ENCODE results near the gene SLC38A8.

Gene SLC38A8

DNA sequence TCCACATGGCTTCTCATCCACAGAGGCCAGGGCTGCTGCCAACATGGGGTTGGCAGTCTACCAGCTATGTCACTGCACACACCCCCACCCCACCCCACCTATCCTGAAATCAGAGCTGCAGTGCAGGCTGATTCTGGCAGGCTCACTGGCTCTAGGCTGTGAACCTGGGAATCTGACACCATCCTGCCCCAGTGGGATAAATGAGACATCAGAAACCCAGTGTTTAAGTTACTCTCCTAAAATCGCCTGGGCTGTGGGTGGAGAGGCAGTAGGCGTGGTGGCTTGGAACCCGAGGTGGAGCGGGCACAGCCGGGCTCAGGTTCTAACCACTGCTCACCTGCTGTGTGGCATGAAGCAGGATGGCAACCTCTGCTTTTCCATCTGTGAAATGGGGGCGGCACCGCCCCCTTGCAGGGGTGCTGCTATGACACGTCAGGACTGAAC is 5.6 kb downstream of the SLC38A8 start:
- TF ChIP-seq TAF1 (IDR thresholded peaks at IDR 0.05; ENCODE audit: borderline replicate concordance, low read depth, low read length) (no peak), POLR2AphosphoS5 (IDR thresholded peaks at IDR 0.05; ENCODE audit: low read depth, low read length) (no peak), POLR2A (IDR thresholded peaks at IDR 0.05; ENCODE audit: low read depth, low read length) (no peak)
- DNase-seq (ENCODE audit: insufficient read length) (no peak), FAIRE-seq (no peak)

DNA sequence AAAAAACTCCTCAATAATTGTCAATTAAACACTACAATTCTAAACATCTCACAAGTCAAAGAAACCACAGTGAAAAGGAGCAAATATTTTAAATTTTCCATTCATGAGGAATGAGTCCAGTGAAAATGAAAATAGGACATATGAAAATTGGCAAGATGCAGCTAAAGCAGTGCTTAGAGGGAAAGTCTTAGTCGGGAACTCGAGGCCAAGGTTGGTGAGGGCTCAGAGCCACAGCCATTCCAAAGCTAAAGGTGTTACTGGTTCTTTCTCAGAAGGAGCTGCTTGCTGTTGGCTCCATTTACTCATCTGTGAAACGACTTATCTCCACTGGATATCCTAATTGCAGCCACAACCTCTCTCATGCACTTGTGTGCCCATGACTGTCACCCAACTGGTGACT is 6.5 kb downstream of the SLC38A8 start:
- no peak for FAIRE-seq
- DNase-seq (ENCODE audit: insufficient read length) = no peak
- TF ChIP-seq TAF1 (IDR thresholded peaks at IDR 0.05; ENCODE audit: borderline replicate concordance, low read depth, low read length) (no peak), POLR2AphosphoS5 (IDR thresholded peaks at IDR 0.05; ENCODE audit: low read depth, low read length) (no peak), POLR2A (IDR thresholded peaks at IDR 0.05; ENCODE audit: low read depth, low read length) (no peak)

DNA sequence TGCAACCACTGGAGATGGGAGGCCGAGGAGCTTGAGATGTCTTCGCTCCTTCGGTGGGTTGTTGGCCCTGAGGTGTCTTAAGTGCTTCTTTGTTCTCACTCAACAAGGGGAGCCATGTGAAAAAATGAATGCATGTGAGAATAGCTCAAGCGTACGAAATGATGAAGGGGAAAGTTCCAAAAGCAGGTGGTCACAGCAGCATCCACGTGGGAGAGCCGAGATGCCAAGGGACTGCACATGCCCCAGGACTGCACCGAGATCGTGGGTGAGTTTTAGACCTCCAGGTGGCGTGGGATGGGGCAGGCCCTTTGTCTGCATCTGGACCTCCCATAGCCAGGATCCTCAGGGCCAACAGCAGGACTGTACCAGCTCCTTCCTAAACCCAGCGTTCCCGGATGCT is 8.1 kb downstream of the SLC38A8 start:
- no peak for DNase-seq (ENCODE audit: insufficient read length)
- no peak for FAIRE-seq
- no peak for TF ChIP-seq POLR2A (IDR thresholded peaks at IDR 0.05; ENCODE audit: low read depth, low read length)
- TF ChIP-seq TAF1 (IDR thresholded peaks at IDR 0.05; ENCODE audit: borderline replicate concordance, low read depth, low read length) = no peak
- no peak for TF ChIP-seq POLR2AphosphoS5 (IDR thresholded peaks at IDR 0.05; ENCODE audit: low read depth, low read length)

DNA sequence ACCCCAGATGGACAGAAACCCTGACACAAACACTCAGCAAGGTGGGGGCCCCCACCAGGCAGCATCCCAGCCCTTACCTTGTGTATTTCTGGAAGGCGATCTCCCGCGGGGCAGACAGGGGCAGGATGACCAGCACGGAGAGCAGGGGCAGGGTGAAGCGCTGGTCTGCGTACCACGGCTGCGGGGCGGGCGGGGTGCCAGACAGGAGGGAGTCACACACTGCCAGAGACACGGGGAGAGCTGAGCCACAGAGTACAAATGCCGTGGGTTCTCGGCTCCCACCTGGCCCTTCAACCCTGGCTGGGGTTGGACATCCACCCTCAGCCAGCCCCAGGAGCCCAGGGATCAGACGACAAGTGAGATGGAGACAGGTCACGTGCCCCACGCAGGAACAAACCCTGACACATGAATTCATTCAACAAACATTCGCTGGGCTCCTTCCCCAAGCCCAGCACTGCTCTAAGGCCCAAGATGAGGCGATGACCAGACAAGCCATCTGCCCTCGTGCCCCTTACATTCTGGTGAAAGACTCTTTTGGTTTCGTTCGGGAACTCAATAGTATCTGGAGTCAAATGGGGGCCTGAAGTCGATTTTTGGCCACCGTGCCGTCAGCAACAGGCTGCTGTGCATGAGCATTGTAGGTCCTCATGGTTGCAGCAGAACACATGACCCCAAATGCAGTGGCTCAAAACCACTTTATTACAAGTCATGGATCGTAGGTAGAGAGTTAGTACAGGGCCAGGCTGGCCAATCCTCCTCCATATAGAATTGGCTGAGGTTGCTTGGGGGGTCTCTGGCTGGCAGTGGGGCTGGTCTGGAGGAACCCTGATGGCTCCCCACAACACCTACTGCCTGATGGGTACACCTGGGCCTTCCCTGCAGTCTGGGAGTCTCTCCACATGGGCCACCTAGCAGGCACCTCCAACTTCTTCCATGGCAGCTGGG is 9.1 kb downstream of the SLC38A8 start:
- DNase-seq (ENCODE audit: insufficient read length) = no peak
- no peak for FAIRE-seq
- TF ChIP-seq POLR2A (IDR thresholded peaks at IDR 0.05; ENCODE audit: low read depth, low read length) (no peak), TAF1 (IDR thresholded peaks at IDR 0.05; ENCODE audit: borderline replicate concordance, low read depth, low read length) (no peak), POLR2AphosphoS5 (IDR thresholded peaks at IDR 0.05; ENCODE audit: low read depth, low read length) (no peak)

DNA sequence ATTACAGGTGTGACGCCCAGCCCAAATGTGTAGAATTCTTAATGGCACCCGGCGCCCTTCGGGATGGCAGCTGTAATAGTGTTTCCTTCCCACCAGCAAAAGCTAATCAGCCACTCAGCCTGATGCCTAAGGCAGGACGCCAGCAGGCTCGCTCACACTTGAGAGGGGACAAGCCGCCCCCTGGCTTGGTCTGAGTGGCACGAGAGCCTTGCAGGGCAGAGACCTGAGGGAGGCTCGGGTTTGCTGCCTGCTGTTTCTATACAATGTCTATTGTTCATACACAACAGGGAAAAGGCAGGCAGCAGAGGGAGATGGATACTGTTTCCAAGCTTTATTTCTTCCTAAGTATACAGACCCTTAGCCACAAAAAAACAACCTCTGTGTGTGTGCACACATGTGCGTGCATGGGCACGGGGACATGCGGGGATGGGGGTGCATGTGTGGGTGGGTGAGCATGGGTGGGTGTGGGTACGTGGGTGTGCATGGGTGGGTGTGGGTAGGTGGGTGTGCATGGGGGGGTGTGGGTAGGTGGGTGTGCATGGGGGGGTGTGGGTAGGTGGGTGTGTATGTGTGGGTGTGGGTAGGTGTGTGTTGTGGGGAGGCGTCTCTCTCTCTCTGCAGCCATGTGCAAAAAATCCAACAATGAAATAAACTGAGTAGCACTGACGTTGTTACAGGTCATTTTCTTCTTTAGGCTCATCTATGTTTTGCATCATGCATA is 10.0 kb downstream of the SLC38A8 start:
- DNase-seq (ENCODE audit: insufficient read length) = no peak
- no peak for FAIRE-seq
- TF ChIP-seq TAF1 (IDR thresholded peaks at IDR 0.05; ENCODE audit: borderline replicate concordance, low read depth, low read length) (no peak), POLR2AphosphoS5 (IDR thresholded peaks at IDR 0.05; ENCODE audit: low read depth, low read length) (no peak), POLR2A (IDR thresholded peaks at IDR 0.05; ENCODE audit: low read depth, low read length) (no peak)

DNA sequence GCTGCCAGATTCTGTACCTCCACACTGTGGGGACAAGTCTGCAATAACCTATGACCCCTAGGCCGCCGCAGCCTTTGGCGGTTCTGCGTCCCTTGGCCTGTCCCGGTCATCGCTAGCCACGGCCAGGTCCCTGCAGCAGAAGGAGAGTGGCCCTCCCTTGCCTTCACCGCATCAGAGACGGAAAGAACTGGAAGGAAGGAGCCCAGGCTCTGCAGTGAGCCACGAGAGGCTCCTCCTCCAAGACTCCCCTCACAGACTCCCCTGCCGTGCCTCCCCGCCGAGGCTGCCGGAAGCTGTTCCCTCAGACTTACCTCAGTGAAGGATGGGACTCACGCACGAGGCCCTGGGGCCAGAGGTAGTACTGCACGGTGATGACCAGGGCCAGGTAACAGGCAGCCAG is 11.0 kb downstream of the SLC38A8 start:
- no peak for FAIRE-seq
- no peak for DNase-seq (ENCODE audit: insufficient read length)
- TF ChIP-seq POLR2A (IDR thresholded peaks at IDR 0.05; ENCODE audit: low read depth, low read length) = no peak

DNA sequence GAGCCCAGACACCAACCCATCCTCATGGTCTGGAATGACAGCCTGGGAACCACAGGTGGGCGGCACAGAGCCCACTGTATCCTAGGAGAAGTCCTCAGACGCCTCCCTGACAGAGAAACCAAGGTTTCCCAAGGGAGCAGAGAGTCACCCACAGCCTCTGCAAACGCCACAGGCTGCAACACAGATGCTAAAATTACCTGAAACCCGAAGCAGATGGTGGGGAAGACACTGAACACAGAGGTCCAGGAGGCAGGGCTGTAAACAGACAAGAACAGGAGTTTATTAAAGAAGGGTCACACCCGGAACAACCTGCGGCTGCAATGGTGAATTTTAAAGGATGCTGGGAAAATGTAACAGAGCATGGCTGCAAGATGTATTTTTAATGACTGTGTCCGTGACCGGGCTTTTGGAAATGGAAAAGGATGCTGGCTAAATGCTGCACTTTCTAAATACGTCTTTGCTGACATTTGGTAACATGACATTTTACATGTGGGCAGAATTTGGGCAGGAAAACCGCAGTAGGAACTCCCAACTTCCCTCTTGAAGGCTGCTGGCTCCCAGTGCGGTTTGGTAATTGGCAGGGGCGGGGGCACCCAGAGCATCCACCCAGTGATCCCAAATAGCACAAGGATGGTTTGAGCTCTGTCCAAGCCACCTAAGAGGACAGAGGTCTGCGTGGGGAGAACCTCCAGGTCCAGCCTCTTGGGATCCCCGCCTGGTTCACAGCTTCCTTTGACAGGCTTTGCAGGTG is 13.1 kb downstream of the SLC38A8 start:
- no peak for DNase-seq (ENCODE audit: insufficient read length)
- TF ChIP-seq POLR2A (IDR thresholded peaks at IDR 0.05; ENCODE audit: low read depth, low read length) (no peak), POLR2AphosphoS5 (IDR thresholded peaks at IDR 0.05; ENCODE audit: low read depth, low read length) (no peak), TAF1 (IDR thresholded peaks at IDR 0.05; ENCODE audit: borderline replicate concordance, low read depth, low read length) (no peak)
- FAIRE-seq = no peak

DNA sequence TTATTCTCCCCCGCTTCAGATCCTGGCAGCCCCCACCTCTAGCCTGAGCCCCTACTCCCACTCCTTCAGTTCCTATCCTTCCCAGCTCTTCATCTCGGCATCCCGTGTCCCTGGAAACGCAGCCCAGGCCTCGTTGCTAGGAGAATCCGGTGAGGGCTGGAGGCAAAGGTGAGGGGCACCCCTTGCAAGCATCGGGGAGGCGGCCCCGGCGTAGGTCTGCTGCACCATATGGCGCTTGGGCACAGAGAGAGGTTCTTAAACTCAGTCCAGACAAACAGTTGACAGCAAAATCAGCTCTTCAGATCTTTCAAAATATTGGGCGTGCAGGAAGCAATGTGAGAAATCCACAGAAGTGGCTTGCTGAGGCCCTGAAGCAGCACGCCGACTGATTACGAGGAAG is 15.0 kb downstream of the SLC38A8 start:
- TF ChIP-seq TAF1 (IDR thresholded peaks at IDR 0.05; ENCODE audit: borderline replicate concordance, low read depth, low read length) (no peak), POLR2A (IDR thresholded peaks at IDR 0.05; ENCODE audit: low read depth, low read length) (no peak), POLR2AphosphoS5 (IDR thresholded peaks at IDR 0.05; ENCODE audit: low read depth, low read length) (no peak)
- DNase-seq (ENCODE audit: insufficient read length) (no peak), FAIRE-seq (no peak)

DNA sequence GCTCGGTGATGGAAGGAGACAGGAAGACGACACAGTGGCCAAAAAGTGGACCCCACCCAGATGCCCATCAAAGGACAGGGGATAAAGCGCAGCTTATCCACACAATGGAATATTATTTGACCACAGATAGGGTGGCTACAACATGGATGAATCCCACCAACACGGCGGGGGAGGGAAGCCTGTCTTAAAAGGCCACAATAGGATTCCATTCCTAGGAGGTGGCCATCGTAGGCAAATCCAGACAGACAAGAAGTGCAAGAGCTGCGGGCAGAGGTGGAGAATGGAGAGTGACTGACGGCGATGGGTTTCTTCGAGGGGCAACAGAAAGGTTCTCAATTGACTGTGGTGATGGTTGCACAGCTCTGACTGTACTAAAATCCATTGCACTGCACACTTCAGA is 16.0 kb downstream of the SLC38A8 start:
- FAIRE-seq (no peak), DNase-seq (ENCODE audit: insufficient read length) (no peak)
- no peak for TF ChIP-seq TAF1 (IDR thresholded peaks at IDR 0.05; ENCODE audit: borderline replicate concordance, low read depth, low read length)
- no peak for TF ChIP-seq POLR2A (IDR thresholded peaks at IDR 0.05; ENCODE audit: low read depth, low read length)
- no peak for TF ChIP-seq POLR2AphosphoS5 (IDR thresholded peaks at IDR 0.05; ENCODE audit: low read depth, low read length)

DNA sequence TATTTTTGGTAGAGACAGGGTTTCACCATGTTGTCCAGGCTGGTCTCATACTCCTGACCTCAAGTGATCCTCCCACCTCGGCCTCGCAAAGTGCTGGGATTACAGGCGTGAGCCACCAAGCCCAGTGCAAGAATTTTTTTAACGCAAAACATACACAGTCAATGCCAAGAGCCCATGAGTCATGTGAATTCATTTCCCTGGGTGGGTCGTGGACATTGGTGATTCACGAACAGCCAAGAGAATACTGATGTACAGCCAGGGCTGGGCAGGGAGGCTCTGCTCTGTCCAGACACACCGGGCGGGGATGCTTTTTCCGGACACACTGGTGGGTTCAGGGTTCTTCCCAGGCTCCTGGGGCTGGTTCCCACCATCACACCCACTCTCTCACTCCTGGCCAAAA is 17.7 kb downstream of the SLC38A8 start:
- no peak for FAIRE-seq
- TF ChIP-seq POLR2AphosphoS5 (IDR thresholded peaks at IDR 0.05; ENCODE audit: low read depth, low read length) = no peak
- TF ChIP-seq TAF1 (IDR thresholded peaks at IDR 0.05; ENCODE audit: borderline replicate concordance, low read depth, low read length) = no peak
- TF ChIP-seq POLR2A (IDR thresholded peaks at IDR 0.05; ENCODE audit: low read depth, low read length) = no peak
- no peak for DNase-seq (ENCODE audit: insufficient read length)

DNA sequence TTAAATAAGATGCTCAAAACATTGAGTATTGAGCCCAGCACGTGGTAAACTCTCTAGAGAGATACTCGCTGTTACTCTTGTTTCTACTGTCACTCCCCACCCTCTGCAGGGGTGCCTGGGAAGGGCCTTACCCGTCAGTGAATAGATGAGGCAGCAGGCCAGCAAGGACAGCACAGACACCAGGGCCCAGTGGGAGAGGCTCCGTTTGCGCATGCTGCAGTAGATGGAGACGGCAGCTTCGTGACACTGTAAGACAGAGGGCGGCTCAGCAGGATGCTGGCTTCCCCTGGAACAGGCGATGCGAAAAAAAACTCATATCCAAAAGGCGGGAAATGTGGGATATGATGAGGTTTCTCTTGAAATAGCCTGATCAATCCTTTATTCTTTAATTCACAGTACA is 20.0 kb downstream of the SLC38A8 start:
- DNase-seq (ENCODE audit: insufficient read length) = no peak
- no peak for FAIRE-seq
- TF ChIP-seq POLR2AphosphoS5 (IDR thresholded peaks at IDR 0.05; ENCODE audit: low read depth, low read length) = no peak

All from GM12892 (cell line).